ENCODE measurements around the gene NRN1L.

DNA sequence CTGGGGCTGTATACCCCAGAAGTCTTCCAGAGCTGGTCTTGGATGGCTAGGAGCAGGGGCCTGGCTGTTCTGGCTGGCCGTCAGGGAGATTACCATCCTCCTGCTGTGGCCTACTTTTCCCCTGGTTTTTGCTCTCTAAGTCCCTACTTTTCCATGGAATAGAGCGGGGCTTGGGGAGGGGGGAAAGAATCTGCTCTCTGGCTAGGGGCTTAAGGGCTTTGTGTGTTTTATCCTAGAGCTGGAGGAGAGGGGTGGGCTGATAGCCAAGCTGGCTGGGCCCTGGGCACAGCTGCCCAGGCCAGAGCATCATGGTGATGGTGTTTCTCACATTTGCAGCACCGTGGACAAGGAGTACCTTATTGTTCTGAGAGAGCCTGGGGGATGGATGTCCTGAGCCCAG, 3.6 kb downstream of the NRN1L start:
- TF ChIP-seq EZH2 (IDR thresholded peaks at IDR 0.05; ENCODE audit: low read length, missing control alignments): no peak
- no peak for TF ChIP-seq CTCF (conservative IDR thresholded peaks at IDR 0.05 in 1 of 2, IDR thresholded peaks at IDR 0.05 in 1 of 2; ENCODE audit: low read depth in 1 of 2, low read length in 2 of 2)
